SW 1271 (cell line): ENCODE measurements around the gene TRIM8.

Experiments used
- DNase-seq, 2 experiments: peaks; one replicate each; lab custom pipeline; 2025; lab: John Stamatoyannopoulos, UW

TRIM8 gene

GRCh38 chr10:102633287-102633686 lies 11.0 kb upstream of the TRIM8 start:
- no peak for DNase-seq

DNA sequence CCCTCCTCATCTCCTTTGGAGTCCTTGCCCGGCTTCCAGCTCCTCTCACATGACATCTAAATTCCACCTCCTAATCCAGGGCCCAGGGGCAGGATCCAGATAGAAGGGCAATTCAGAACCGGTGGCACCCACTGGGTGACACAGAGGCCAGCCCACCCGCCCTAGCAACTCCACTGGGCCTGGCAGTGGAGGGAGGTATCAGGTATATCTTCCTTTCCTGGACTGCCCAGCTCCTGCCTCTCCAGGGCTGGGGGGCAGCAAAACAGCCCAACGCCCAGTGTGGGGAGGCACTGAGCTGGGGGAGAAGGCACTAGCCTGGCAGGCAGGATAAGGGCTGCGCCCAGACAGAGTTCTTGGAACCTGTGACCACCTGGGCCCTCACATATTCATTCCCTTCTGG lies 10.4 kb upstream of the TRIM8 start:
- DNase-seq = no peak

DNA sequence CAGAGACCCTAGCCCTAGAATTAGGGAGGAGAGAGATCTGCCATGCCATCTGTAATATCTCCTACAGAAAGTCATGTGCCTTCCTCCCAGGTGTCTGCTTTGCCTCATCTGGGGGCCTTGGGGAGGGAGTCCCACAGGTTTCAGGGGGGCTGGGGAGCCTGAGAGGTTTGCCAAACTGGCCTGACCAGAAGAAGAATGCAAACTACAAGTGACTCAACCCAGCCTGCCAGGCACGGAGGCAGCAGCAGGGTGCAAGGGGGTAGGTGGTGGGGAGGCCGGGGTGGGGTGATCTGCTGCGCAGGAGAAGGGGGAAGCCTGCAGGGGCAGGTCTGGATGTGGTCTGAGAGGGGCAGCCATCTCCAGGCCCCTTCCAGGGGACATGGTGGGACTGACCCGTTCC lies 9.6 kb upstream of the TRIM8 start:
- no peak for DNase-seq

DNA sequence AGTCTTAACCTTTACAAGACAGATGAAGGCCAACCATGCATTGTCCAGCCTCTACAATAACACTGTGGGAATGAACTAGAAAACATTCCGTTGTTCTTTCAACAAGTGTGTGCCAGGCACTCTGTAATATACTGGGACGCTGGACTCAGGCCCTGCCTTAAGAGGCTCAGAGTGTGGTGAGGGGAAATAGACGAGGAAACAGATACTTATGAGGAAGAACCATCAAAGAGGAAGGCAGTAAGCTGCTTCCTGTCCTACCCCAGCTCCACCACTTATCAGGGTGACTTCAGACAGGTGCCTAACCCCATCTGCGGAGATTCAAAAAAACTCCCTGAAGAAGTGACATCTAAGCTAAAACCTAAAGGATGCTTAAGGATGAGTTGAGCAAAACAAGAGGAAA lies 8.9 kb upstream of the TRIM8 start:
- DNase-seq = no peak

DNA sequence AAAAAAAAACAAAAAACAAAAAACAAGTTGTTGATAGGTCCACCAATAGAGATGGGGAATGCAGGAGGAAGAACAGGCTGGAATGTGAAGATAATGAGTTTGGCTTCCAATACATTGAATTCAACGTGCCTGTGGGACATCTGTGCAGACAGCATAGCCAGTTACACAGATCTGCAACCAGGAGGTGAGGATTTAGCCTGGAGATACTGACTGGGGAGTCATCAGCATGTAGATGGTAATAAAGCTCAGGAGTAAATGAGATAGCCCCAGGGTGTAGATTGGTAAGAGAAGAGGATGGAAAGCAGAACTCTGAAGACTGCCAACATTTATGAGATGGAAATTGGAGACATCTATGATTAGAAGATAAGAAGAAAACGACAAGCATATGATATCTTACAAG lies 4.7 kb upstream of the TRIM8 start:
- no peak for DNase-seq

DNA sequence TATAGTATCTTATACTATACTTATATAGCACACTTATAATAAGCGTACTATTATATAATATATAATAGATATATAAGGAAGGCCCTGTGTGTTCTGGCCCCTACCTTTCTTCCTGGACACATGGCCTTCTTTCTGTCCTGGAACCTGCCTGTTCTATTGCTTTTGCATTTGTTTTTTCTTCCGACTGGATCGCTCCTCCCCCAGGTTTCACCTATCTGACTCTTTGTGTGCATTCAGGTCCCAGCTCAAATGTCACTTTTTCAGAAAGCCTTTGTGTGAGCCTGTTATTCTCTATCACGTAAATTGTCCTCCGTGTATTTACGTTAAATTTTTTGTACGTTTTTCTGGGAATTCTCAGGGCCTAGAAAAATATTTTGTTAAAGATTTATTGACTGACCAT lies 2.9 kb upstream of the TRIM8 start:
- no peak for DNase-seq

DNA sequence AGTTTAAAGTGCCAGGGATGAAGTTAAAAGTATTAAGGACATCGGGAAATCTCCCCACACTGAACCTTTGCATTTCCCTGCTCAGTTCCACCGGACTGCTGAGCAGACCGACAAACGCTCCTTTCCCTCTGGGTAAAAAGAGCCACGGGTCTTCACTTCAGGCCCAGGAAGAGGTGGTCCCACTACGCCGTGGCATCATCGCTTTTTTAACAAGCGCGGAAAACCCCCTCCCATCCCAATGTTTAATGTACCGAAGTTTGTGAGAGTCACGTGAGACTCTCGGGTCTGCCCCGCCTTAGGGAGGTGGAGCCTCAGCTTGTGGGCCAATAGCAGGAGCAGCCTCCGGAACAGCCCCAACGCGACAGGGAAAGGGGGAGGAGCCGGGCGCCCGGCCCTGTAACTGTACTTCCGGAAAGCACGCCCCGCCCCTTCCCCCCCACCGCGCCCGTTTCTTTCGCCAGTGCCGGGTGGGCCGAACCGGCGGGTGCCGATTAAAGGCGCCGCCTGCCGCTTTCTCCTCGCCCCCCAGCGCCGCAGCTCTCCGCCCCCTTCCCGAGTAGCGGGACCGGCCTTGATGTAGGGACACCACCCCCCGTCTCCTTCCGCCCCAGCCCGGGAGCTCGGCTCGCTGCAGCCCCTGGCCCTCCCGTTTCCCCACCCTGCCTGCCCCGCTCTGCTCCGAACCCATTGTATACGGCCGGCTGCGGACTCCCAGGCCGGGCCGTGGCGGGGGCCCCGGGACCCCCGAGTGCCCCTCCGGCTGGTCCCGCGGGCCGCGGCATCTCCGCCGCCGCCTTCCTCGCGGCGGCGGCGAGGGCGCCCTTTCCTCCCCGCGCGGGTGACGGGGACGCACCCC lies 2.2 kb upstream of the TRIM8 start:
- peak; percentile 83 to 93 for DNase-seq

DNA sequence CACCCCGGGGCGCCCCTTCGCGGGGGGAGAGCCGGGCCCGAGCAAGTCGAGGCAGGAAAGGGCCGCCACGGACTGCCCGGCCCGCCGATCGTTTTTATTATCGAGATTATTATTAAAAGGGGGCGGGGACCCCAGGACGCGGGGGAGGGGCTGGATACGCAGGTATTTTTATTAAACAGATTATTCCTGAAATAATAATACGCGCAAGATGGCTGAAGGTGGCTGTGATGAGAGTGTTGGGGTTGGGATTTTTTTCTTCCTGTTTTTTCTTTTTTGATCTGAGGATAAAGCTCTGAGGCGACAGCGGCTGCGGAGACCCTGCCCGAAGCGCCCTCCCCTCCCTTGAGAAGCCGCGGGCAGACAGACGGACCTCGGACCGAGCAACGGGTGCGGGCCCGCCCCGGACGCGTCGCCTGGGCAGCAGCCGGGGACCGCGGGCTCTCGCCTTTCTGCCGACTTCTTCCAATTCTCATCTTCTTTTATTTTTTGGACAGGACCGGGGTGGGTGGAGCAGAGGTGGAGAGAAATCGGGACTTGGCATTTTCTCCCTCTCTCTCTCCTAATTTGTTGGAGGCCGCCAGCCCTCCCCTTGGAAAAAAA lies 1.4 kb upstream of the TRIM8 start:
- DNase-seq = peak in 1 of 2 experiments; percentile 60

GRCh38 chr10:102643336-102644065 lies 778 bp upstream of the TRIM8 start:
- DNase-seq = peak in 1 of 2 experiments; percentile 57

DNA sequence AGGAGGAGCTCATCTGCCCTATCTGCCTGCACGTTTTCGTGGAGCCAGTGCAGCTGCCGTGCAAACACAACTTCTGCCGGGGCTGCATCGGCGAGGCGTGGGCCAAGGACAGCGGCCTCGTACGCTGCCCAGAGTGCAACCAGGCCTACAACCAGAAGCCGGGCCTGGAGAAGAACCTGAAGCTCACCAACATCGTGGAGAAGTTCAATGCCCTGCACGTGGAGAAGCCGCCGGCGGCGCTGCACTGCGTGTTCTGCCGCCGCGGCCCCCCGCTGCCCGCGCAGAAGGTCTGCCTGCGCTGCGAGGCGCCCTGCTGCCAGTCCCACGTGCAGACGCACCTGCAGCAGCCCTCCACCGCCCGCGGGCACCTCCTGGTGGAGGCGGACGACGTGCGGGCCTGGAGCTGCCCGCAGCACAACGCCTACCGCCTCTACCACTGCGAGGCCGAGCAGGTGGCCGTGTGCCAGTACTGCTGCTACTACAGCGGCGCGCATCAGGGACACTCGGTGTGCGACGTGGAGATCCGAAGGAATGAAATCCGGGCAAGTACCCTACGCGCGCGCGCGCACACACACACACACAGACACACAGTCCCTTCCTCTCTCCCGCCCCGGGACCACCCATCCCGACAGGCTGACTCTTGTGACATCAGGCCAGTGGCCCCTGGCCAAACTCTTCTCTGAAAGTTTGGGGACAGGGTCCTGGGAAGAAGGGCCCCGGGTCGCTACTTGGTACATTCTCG lies 538 bp downstream of the TRIM8 start:
- peak in 1 of 2 experiments; percentile 65 for DNase-seq

DNA sequence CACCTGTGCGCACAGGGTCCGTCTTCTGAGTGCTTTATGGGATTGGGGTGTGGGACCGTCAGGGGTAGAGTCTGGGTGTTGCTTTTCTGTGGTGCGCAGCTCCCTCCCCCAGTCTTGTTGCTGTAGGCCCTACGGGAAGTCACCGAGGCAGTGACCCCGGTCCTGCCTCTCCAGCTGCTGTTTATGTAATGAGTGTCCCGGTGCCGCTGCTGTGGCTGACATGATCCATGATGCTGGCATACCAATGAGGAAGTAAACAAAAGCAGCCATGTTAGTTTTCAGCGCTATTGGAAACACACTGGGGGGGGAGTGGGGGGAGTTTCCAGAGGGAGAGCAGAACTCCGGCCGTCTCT lies 1.1 kb downstream of the TRIM8 start:
- peak in 1 of 2 experiments; percentile 62 for DNase-seq

GRCh38 chr10:102645741-102646609 lies 1.7 kb downstream of the TRIM8 start:
- DNase-seq = peak; percentile 58 to 84

DNA sequence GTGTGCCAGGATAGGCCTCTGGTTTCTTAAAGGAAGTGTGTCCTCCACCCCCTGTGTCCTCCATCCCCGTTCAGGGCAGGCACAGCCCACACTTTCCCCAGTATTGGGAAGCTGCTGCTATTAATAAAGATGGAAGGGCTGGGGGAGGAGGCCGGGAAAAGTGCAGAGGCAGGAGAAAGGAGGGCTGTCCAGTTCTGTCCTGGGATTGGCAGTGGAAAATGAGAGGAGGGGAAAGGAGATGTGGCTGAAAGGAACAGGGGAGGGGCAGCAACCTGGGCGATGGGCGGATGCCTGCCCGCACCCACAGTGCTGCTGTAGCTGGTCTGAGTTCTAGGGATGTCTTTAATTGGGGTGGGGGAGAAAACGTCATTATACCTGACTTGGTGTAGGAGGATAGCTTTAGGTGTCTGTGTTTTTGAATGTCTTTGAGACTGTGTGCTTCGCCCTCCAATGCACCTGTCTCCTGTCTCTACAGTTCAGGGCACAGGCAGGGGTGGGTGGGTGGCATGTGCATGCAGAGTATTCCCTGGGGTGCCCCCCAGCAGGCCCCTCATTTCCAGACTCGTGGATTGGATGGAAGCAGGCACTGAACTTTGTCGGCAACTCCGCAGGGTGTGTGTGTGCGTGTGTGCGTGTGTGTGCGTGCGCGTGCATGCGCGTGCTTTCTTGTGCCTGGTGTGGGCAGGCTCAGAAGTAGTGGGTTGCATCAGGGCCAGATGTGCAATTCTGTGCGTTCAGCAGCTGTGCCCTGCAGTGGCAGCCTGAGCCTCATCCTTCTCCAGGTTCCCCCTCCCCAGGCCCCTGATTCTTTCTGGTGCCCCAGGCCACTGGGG lies 2.5 kb downstream of the TRIM8 start:
- peak in 1 of 2 experiments; percentile 73 for DNase-seq

DNA sequence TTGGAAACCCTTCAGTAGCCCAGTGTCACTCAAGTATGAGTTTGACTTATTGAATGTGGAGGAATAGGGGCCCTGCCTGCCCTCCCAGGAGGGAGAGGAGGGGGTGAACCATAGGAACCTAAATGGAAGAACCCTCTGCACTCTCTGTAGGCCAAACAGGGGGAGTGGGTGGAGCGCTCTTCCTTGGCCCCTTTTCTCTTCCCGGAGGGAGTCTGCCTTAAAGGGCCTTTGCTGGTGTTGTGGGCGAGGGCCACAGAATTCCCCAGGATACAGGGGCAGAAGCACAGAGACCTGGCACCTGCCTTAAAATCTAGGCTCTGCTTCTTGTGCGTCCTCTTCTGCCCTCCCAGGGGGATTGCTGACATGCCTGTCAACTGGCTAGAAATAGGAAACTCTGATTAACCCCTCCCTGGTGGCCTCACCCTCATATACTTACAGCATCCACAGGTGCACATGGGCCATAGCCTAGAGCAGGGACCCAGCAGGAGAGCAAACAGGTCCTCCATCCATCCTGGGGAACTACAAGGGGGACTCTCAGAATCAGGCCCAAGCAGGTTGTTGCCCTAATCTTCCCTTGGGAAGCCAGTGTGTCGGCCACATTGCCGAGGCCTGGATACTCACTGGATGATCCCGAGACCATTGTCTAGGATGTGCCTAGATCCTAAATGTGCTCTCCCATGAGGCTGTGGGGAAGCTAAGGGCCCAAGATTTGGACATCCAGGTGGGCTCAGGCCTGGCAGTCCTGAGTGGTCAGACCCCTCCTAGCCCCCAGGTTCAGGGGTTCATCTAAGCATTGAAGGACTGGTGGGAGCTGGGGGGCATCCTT lies 3.4 kb downstream of the TRIM8 start:
- no peak for DNase-seq

DNA sequence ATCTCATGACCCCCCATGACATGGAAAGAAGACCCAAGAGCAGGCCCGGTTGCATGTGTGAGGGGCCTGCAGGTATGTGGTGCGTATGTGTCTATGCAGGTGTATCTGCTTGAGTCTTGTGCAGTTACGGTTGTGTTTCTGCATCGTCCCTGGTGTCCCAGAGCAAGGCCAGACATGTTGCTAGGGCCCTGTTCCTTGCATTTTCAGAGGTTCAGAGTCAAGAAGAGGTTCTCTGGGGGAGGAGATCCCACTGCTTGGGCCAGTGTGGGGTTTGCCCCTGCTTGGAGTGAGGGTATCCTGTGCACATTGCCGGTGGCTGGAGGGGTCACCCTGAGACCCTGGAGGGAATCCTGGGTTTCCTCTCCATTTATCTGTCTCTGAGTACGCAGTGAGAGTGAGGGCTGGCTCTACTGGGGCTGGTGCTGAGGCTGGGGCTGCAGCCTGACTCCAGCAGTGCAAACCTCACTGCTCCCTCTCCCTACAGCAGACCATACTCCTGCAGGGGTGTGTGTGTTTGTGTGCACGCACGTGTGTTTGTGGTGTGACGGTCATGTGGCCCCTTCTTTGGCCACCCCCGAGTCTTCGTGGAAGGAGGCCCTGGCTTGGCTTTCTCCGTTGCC lies 4.1 kb downstream of the TRIM8 start:
- no peak for DNase-seq

DNA sequence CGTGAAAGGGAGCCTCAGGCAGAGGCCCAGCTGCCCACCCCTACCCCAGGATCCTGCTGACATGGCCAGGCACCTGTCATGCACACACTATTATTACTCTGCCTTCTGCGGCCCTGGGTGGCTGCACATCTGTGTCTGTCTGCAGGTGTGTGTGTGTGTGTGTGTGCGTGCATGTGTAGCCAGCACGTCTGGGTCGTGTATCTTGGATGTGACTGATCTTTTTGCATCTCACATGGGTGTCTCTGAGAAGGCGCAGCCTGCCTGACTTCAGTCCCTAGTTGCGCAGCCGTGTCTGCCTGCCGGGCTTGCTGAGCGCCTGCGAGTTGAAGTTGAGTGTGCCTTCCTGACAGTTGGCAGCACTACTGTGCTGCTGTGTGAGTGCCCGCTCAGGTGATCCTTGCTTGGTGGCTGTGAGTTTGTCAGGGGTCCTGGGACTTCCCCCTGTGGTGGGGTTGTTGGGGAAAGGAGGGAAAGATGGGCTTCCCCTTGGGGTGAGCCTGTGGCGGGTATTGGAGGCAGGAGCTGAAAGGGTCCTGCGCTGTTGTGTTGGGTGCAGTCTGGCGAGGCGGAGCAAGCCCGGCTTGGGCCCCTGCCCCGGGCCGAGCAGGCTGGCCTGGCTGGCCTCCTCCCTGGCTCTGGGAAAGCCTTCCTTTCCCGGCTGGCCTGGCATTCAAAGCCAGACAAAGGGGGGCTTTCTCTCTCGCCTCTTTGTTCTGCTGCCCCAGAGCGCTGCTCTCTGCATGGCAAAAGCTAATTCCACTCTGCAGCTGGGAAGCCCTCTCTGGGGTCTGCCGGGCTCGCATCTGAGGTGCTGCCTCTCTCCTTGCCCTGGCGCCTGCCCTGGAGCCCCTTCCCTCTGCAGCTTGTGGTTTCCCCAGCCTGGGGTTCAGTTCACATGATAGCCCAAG lies 4.9 kb downstream of the TRIM8 start:
- no peak for DNase-seq

DNA sequence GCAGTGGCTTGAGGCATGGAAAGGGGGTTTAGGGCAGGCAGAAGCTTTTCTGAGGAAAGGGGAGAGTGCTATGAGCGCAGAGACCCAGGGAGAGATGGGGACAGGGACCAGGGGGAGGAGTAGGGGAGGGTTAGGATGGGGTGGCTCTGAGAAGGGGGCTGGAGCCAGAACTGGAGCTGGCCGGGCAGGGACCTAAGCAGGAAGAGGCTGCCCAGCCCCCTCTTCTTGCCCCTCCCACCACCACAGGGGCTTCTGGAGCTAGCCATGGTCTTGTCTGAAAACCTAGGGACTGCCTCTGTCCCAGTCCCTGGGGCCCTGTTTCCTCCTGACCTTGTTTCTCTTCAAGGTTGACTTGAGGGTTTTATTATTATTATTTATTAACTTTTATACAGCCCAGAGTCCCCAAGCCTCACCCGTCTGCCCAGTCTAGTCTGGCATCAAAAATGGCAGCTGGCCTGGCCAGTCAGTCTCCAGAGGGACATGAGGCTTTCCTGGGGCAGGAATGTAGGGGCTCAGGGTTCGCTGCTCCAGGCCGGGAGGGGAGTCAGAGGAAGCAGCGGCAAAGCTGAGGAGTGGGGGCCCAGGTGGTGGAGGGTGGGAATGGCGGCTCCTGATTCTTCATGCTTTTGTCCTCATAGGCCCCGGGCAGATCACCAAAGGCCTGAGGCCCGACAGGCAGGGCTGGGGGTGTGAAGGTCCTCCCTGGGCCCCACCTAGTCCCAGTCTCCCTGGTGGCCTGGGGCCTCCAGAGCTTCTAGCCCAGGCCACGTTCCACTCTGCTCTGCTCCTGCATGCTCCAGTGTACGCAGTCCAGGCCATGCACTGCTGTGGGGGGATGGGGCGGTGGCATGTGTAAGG lies 5.7 kb downstream of the TRIM8 start:
- DNase-seq = no peak
